ACC112 (cell line): Measurements from ENCODE around the gene BMP6.
A peak's percentile ranks its signal among the peaks of the same experiment; 100 is the strongest.

Source experiments
- H2AFZ ChIP-seq: fragments of 200-600 bp; sonication (generic); one replicate; pipeline ENCODE4 v1.6.0; 2017; ENCODE audit warnings: antibody characterized with exemption, low read length; ENCODE audit not compliant: unreplicated experiment
- H3K27ac ChIP-seq: fragments of 200-600 bp; sonication (generic); 2 replicates; pipeline ENCODE4 v1.5.1; 2014; ENCODE audit warnings: low read depth, mild to moderate bottlenecking, antibody characterized with exemption, low read length, moderate library complexity
- H3K27me3 ChIP-seq: fragments of 200-600 bp; sonication (generic); 2 replicates; pipeline ENCODE4 v1.6.1; 2014; ENCODE audit warnings: mild to moderate bottlenecking, antibody characterized with exemption, low read length, moderate library complexity, mixed read lengths; ENCODE audit not compliant: insufficient read depth
- H3K36me3 ChIP-seq: fragments of 200-600 bp; sonication (generic); 2 replicates; pipeline ENCODE4 v1.6.1; 2016; ENCODE audit warnings: mild to moderate bottlenecking, antibody characterized with exemption, low read length, moderate library complexity, mixed read lengths; ENCODE audit not compliant: insufficient read depth
- H3K4me1 ChIP-seq: fragments of 200-600 bp; sonication (generic); one replicate; pipeline ENCODE4 v1.6.1; 2016; ENCODE audit warnings: low read length, mixed read lengths; ENCODE audit not compliant: insufficient read depth, unreplicated experiment, control insufficient read depth
- H3K4me3 ChIP-seq: fragments of 200-600 bp; sonication (generic); 2 replicates; pipeline ENCODE4 v1.5.1; 2014; ENCODE audit warnings: mild to moderate bottlenecking, low read depth, low read length
- H3K79me2 ChIP-seq: fragments of 200-600 bp; sonication (generic); one replicate; pipeline ENCODE4 v1.6.0; 2016; ENCODE audit warnings: low read length; ENCODE audit not compliant: control insufficient read depth, unreplicated experiment, insufficient read depth

BMP6 gene

DNA sequence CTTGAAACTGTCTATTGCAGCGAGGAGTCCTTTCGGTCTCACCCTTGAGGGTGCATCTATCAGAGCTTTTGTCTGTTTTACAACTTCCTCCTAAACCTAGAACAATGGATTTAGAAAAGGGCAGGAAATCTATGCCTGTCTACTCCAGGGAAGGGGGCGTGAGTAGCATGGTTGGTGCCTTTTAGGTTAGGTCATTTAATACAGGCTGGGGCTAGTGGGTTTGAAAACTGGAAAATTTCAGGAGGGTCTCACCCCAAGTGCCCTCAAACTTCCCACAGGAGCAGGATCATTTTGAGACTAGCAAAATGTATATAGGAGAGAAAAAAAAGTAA, 33.5 kb upstream of the BMP6 start:
- H2AFZ ChIP-seq: peak overlapping the region; percentile 83

GRCh38 chr6:7693827-7694226, 32.1 kb upstream of the BMP6 start:
- H3K4me3 ChIP-seq: no peak overlapping the region
- peaks cover 25% of the 10 kb centered on the region for H3K4me1 ChIP-seq
- no peaks in the 10 kb centered on the region for H3K36me3 ChIP-seq
- H3K79me2 ChIP-seq: no peaks in the 10 kb centered on the region
- H2AFZ ChIP-seq: no peak overlapping the region
- H3K27ac ChIP-seq: no peak overlapping the region
- H3K27me3 ChIP-seq: no peaks in the 10 kb centered on the region

More for the DNA sequence above, 33.5 kb upstream of the BMP6 start:
- Histone ChIP-seq H3K79me2 (no peaks in the 10 kb centered on the region), H3K36me3 (no peaks in the 10 kb centered on the region), H3K4me3 (peak overlapping the region; percentile 65), H3K27me3 (no peaks in the 10 kb centered on the region), H3K27ac (peak overlapping the region; percentile 75), H3K4me1 (peaks cover 16% of the 10 kb centered on the region)

- no peaks in the 10 kb centered on the region for H3K79me2 ChIP-seq
- H3K27me3 ChIP-seq: no peaks in the 10 kb centered on the region
- peaks cover 28% of the 10 kb centered on the region for H3K4me1 ChIP-seq
- H3K36me3 ChIP-seq: no peaks in the 10 kb centered on the region
- H3K27ac ChIP-seq: no peak overlapping the region
- H2AFZ ChIP-seq: no peak overlapping the region
- no peak overlapping the region for H3K4me3 ChIP-seq
These were observed 29.8 kb upstream of the BMP6 start for GRCh38 chr6:7696061-7696460.

- Histone ChIP-seq H3K27me3 (no peaks in the 10 kb centered on the region), H2AFZ (peak overlapping the region; percentile 91), H3K4me1 (peaks cover 27% of the 10 kb centered on the region), H3K4me3 (peak overlapping the region; percentile 54), H3K36me3 (no peaks in the 10 kb centered on the region), H3K27ac (peak overlapping the region; percentile 98), H3K79me2 (no peaks in the 10 kb centered on the region)
These were observed 28.5 kb upstream of the BMP6 start for GRCh38 chr6:7697432-7697819.

DNA sequence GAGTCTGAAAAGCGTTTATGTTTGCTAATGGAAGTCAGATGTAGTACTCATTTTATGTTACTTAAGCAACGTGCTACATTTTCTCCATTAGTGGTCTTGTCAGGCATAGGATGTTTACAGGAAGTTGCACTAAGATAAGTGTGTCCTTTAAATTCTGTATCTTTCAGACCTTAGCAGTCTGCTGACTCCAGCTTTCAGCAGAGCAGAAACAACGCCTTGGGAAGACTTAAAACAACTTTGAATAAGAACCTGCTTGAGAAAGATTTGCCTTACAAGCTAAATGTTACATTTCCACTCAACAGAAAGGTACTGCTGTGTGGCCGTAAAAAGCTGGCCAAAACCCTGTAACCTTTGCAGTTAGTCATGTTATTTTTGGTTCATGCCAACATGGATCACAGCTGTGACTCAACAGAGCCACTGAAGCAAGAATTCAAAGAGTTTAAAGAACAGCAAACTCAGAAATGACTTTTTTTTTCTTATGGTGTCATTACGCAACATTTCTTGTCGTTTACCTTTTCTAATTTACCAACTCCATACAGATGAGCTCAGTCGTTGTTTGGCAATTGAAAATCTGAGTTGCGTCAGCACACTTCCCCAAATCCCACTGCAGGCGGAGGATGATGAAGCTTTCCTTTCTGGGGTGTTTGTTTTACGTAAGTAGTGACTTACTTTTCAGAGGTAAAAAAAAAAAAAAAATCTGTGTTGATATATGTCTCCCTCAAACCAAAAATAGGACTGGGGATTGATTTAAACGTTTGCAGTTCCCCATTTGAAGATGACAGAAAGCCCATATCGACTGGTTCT, 27.9 kb upstream of the BMP6 start:
- Histone ChIP-seq H3K4me3 (peak overlapping the region; percentile 54), H3K27me3 (no peaks in the 10 kb centered on the region), H3K27ac (peak overlapping the region; percentile 98), H3K36me3 (no peaks in the 10 kb centered on the region), H3K79me2 (no peaks in the 10 kb centered on the region), H3K4me1 (peaks cover 32% of the 10 kb centered on the region), H2AFZ (peak overlapping the region; percentile 91)

- Histone ChIP-seq H3K27me3 (no peaks in the 10 kb centered on the region), H3K4me1 (peaks cover 35% of the 10 kb centered on the region), H3K4me3 (no peak overlapping the region), H3K36me3 (no peaks in the 10 kb centered on the region), H3K79me2 (no peaks in the 10 kb centered on the region), H3K27ac (no peak overlapping the region), H2AFZ (no peak overlapping the region)
These were observed 24.6 kb upstream of the BMP6 start for GRCh38 chr6:7701212-7701834.

DNA sequence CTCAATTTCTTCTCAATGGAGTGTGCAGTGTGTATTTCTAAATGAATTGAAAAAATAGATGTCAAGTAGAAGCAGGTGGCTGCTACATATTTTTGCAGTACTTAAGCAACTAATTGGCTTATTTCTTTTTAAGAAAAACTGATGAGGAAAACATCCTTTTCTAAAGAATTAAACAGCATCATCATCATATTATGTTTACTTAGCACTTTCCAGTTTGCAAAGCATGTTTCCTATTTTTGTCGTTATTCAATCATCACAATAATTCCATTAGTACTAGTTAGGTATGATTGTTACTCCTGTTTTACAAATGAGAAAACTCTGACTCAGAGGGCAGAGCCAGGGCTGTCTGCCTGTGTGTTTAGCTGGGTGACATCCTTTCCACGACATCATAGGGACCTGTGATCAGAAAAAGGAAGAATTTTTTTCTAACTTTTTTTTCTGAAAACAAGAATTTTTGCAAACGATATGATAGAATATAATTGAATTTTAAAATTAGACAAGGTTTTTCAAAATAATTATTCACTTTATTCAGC, 22.7 kb upstream of the BMP6 start:
- H3K4me3 ChIP-seq: no peak overlapping the region
- H3K27me3 ChIP-seq: no peaks in the 10 kb centered on the region
- H3K27ac ChIP-seq: no peak overlapping the region
- peaks cover 24% of the 10 kb centered on the region for H3K4me1 ChIP-seq
- H2AFZ ChIP-seq: no peak overlapping the region
- H3K79me2 ChIP-seq: no peaks in the 10 kb centered on the region
- H3K36me3 ChIP-seq: no peaks in the 10 kb centered on the region

DNA sequence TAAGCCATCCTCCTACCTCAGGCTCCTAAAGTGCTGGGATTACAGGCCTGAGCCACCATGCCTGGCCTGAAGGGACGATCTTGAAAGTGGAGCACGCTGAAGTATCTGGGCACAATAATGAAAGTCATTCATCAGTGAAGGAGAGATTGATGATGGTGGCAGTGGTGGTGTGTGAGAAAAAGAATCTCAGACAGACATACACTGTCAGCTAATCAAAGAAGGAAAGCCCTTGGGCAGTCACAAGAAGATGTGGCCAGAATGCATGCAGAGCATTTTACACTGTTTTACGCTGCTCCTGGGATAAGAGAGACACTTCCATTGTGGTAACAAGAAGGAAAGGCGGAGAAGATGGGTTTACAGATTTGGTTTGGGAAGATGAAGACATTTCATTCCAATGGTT, 20.4 kb upstream of the BMP6 start:
- Histone ChIP-seq H3K4me3 (no peak overlapping the region), H3K27me3 (no peaks in the 10 kb centered on the region), H3K36me3 (no peaks in the 10 kb centered on the region), H3K79me2 (no peaks in the 10 kb centered on the region), H3K27ac (no peak overlapping the region), H2AFZ (no peak overlapping the region), H3K4me1 (peaks cover 17% of the 10 kb centered on the region)

GRCh38 chr6:7706269-7706668, 19.6 kb upstream of the BMP6 start:
- Histone ChIP-seq H3K4me3 (no peak overlapping the region), H3K36me3 (no peaks in the 10 kb centered on the region), H3K27me3 (no peaks in the 10 kb centered on the region), H2AFZ (no peak overlapping the region), H3K4me1 (peaks cover 17% of the 10 kb centered on the region), H3K79me2 (no peaks in the 10 kb centered on the region), H3K27ac (no peak overlapping the region)

DNA sequence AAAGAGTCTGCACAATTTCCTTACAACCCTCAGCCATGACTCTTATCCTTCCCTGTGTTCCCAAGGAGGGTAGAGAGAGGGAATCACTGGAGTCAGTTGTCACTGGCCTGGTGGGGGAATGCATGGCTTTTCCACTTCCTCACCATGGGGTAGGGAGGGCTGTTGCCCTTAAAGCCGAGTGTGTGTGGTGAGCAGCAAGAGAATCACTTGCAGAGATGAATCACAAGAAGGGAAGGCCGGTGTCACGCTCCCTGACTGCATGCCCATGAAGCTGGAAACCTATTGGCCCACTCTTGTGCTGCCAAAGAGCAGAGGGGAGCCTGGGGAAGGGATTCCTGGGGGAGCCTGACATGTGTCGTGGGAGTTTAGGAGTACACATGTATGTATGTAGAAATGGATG, 18.1 kb upstream of the BMP6 start:
- no peaks in the 10 kb centered on the region for H3K36me3 ChIP-seq
- H3K27me3 ChIP-seq: no peaks in the 10 kb centered on the region
- no peak overlapping the region for H3K27ac ChIP-seq
- no peak overlapping the region for H3K4me3 ChIP-seq
- peaks cover 6% of the 10 kb centered on the region for H3K4me1 ChIP-seq
- H3K79me2 ChIP-seq: no peaks in the 10 kb centered on the region
- no peak overlapping the region for H2AFZ ChIP-seq

DNA sequence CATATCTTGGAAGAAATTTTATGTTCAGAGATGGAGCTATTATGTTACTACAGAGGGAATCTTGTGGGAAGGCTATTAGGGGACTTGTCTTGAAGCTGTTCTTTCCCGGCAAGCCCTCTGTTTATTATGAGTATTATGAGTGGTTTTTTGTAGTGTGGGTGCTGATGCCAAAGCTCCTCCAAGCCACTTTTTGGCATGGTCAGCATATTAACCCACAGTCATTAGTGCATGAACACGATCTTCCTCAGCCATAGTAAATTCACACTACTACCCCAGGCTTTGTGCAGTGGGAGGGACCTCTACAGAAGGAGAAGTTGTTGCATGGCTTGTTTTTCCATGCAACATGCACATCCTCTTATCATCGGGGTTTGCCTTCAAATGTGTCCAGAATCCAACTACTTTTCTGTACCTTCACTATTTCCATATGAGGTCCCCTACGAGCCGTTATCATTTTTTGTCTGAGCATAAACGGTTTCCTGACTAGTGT, 6.5 kb upstream of the BMP6 start:
- Histone ChIP-seq H3K27me3 (peaks cover 4% of the 10 kb centered on the region), H3K79me2 (no peaks in the 10 kb centered on the region), H3K4me3 (no peak overlapping the region), H2AFZ (no peak overlapping the region), H3K36me3 (no peaks in the 10 kb centered on the region), H3K4me1 (no peaks in the 10 kb centered on the region), H3K27ac (no peak overlapping the region)
